HEK293 (cell line): ENCODE measurements around the gene EXOC2.

Experiments used
- CTCF ChIA-PET: fragments of 350-600 bp; formaldehyde crosslinking; extraction: SDS; loops from one replicate; lab custom pipeline; 2021; ENCODE audit warnings: antibody characterized with exemption; lab: Yijun Ruan, JAX
- POLR2A ChIA-PET: fragments of 300-600 bp; formaldehyde crosslinking; extraction: SDS; loops from one replicate; lab custom pipeline; 2020; ENCODE audit warnings: antibody characterized with exemption, inconsistent platforms; lab: Yijun Ruan, JAX
- H3K27ac ChIP-seq: fragments of 200-500 bp; sonication (Bioruptor generic); 2 replicates; pipeline ENCODE4 v1.5.1; 2014; ENCODE audit warnings: low read depth, low read length, control low read depth, inconsistent platforms; ENCODE audit errors: extremely low read depth
- H3K36me3 ChIP-seq, 2 experiments: fragments of 200-500 bp in 1 of 2; sonication (Bioruptor generic) in 1 of 2; 1 replicate in 1 of 2; 2 replicates in 1 of 2; pipeline ENCODE4 v1.5.1; 2014 to 2017; ENCODE audit warnings: inconsistent platforms in 2 of 2, low read length in 2 of 2; ENCODE audit not compliant: control insufficient read depth in 2 of 2, insufficient read depth in 1 of 2
- H3K4me1 ChIP-seq: fragments of 200-500 bp; sonication (Bioruptor generic); 2 replicates; pipeline ENCODE4 v1.5.1; 2014; ENCODE audit warnings: mild to moderate bottlenecking, low read length, inconsistent platforms; ENCODE audit not compliant: control insufficient read depth, insufficient read depth
- H3K4me3 ChIP-seq: 2 replicates; pipeline ENCODE4 v1.5.1; 2011; ENCODE audit warnings: low read depth, mild to moderate bottlenecking, control low read depth, low read length, moderate library complexity
- H3K9me3 ChIP-seq: fragments of 200-500 bp; sonication (Bioruptor generic); 2 replicates; pipeline ENCODE4 v1.5.1; 2014; ENCODE audit warnings: low read depth, low read length, inconsistent platforms; ENCODE audit not compliant: control insufficient read depth, insufficient read depth
- HIC1 ChIP-seq: fragments of 450-650 bp; formaldehyde crosslinking; IDR thresholded peaks from 2 replicates; pipeline ENCODE4 v1.5.1; 2016; ENCODE audit warnings: missing biosample characterization, missing genetic modification characterization
- HOXD13 ChIP-seq: sonication (generic); formaldehyde crosslinking; IDR thresholded peaks from 2 replicates; pipeline ENCODE4 v1.8.0; 2022; ENCODE audit warnings: missing genetic modification reagents, borderline replicate concordance
- INSM2 ChIP-seq: fragments of 450-650 bp; formaldehyde crosslinking; IDR thresholded peaks from 2 replicates; pipeline ENCODE4 v1.5.1; 2016; ENCODE audit warnings: missing biosample characterization, missing genetic modification characterization
- KLF17 ChIP-seq: fragments of 450-650 bp; formaldehyde crosslinking; IDR thresholded peaks from 2 replicates; pipeline ENCODE4 v1.5.1; 2016; ENCODE audit warnings: missing biosample characterization, missing genetic modification characterization
- PBX3 ChIP-seq: sonication (generic); formaldehyde crosslinking; IDR thresholded peaks from 2 replicates; pipeline ENCODE4 v1.8.1; 2022; ENCODE audit warnings: mild to moderate bottlenecking, moderate library complexity, missing genetic modification reagents
- RBAK ChIP-seq: fragments of 450-650 bp; formaldehyde crosslinking; IDR thresholded peaks from 2 replicates; pipeline ENCODE4 v1.5.1; 2016; ENCODE audit warnings: missing biosample characterization, missing genetic modification characterization
- REST ChIP-seq: fragments of 450-650 bp; formaldehyde crosslinking; IDR thresholded peaks from 2 replicates; pipeline ENCODE4 v1.5.1; 2016; ENCODE audit warnings: missing biosample characterization, missing genetic modification characterization
- SP3 ChIP-seq: fragments of 450-650 bp; formaldehyde crosslinking; IDR thresholded peaks from 2 replicates; pipeline ENCODE4 v1.5.1; 2016; ENCODE audit warnings: missing biosample characterization, missing genetic modification characterization
- ZBTB17 ChIP-seq: fragments of 450-650 bp; formaldehyde crosslinking; IDR thresholded peaks from 2 replicates; pipeline ENCODE4 v1.5.1; 2016; ENCODE audit warnings: missing biosample characterization, missing genetic modification characterization
- ZBTB21 ChIP-seq: fragments of 450-650 bp; formaldehyde crosslinking; IDR thresholded peaks from 2 replicates; pipeline ENCODE4 v1.5.1; 2017; ENCODE audit warnings: missing biosample characterization, missing genetic modification characterization
- ZFP3 ChIP-seq: fragments of 450-650 bp; formaldehyde crosslinking; IDR thresholded peaks from 2 replicates; pipeline ENCODE4 v1.5.1; 2016; ENCODE audit warnings: low read depth, missing biosample characterization, missing genetic modification characterization
- ZNF112 ChIP-seq: fragments of 450-650 bp; formaldehyde crosslinking; IDR thresholded peaks from 2 replicates; pipeline ENCODE4 v1.5.0; 2017; ENCODE audit warnings: missing biosample characterization, missing genetic modification characterization
- ZNF148 ChIP-seq: fragments of 450-650 bp; formaldehyde crosslinking; IDR thresholded peaks from 2 replicates; pipeline ENCODE4 v1.5.0; 2017; ENCODE audit warnings: missing biosample characterization, missing genetic modification characterization, borderline replicate concordance
- ZNF175 ChIP-seq: fragments of 450-650 bp; formaldehyde crosslinking; IDR thresholded peaks from 2 replicates; pipeline ENCODE4 v1.5.1; 2016; ENCODE audit warnings: missing biosample characterization, missing genetic modification characterization
- ZNF274 ChIP-seq, 2 experiments: fragments of 200-500 bp in 1 of 2; fragments of 450-650 bp in 1 of 2; sonication (Bioruptor generic) in 1 of 2; formaldehyde crosslinking in 1 of 2; IDR thresholded peaks; 2 replicates each; pipeline versions ENCODE4 v1.5.1 to v1.6.1; 2014 to 2016; ENCODE audit warnings: borderline replicate concordance in 1 of 2, inconsistent platforms in 1 of 2, low read length in 1 of 2, missing biosample characterization in 1 of 2, missing genetic modification characterization in 1 of 2
- ZNF302 ChIP-seq: fragments of 450-650 bp; formaldehyde crosslinking; IDR thresholded peaks from 2 replicates; pipeline ENCODE4 v1.5.1; 2016; ENCODE audit warnings: missing biosample characterization, missing genetic modification characterization, low read depth
- ZNF404 ChIP-seq: fragments of 450-650 bp; formaldehyde crosslinking; IDR thresholded peaks from 2 replicates; pipeline ENCODE4 v1.5.1; 2017; ENCODE audit warnings: missing biosample characterization, missing genetic modification characterization
- ZNF423 ChIP-seq: fragments of 450-650 bp; formaldehyde crosslinking; IDR thresholded peaks from 2 replicates; pipeline ENCODE4 v1.5.1; 2016; ENCODE audit warnings: missing biosample characterization, missing genetic modification characterization
- ZNF514 ChIP-seq: fragments of 450-650 bp; formaldehyde crosslinking; IDR thresholded peaks from 2 replicates; pipeline ENCODE4 v1.5.1; 2016; ENCODE audit warnings: missing biosample characterization, missing genetic modification characterization
- ZNF548 ChIP-seq: fragments of 450-650 bp; formaldehyde crosslinking; IDR thresholded peaks from 2 replicates; pipeline ENCODE4 v1.5.1; 2016; ENCODE audit warnings: missing biosample characterization, missing genetic modification characterization
- ZNF629 ChIP-seq: fragments of 450-650 bp; formaldehyde crosslinking; IDR thresholded peaks from 2 replicates; pipeline ENCODE4 v1.5.1; 2017; ENCODE audit warnings: missing biosample characterization, missing genetic modification characterization
- ZNF768 ChIP-seq: fragments of 450-650 bp; formaldehyde crosslinking; IDR thresholded peaks from 2 replicates; pipeline ENCODE4 v1.5.1; 2018; ENCODE audit warnings: missing biosample characterization, mild to moderate bottlenecking, missing genetic modification characterization
- ZNF792 ChIP-seq: fragments of 450-650 bp; formaldehyde crosslinking; IDR thresholded peaks from 2 replicates; pipeline ENCODE4 v1.5.1; 2016; ENCODE audit warnings: missing biosample characterization, missing genetic modification characterization

Gene EXOC2

GRCh38 chr6:473356-473755, 219.6 kb downstream of the EXOC2 start:
- H3K27ac ChIP-seq, result no peak overlapping the region
- no peak for TF ChIP-seq ZNF175 (tag by site-specific recombination)
- no peak for TF ChIP-seq SP3 (tag by site-specific recombination)
- no peak for TF ChIP-seq ZNF548 (tag by site-specific recombination)
- TF ChIP-seq ZNF274 (IDR thresholded peaks at IDR 0.05; ENCODE audit: low read length), result no peak
- no peak for TF ChIP-seq ZNF274 (tag by site-specific recombination; IDR thresholded peaks at IDR 0.05; ENCODE audit: borderline replicate concordance)
- TF ChIP-seq HOXD13 (CRISPR knock-in tag), result no peak
- TF ChIP-seq, all 188 proteins: peak for 0
- ChIA-PET CTCF (no interaction called here), POLR2A (no interaction called here)
- no peaks in the 10 kb centered on the region for H3K9me3 ChIP-seq
- H3K4me1 ChIP-seq, result no peaks in the 10 kb centered on the region
- H3K36me3 ChIP-seq, result no peaks in the 10 kb centered on the region
- H3K4me3 ChIP-seq, result no peak overlapping the region

GRCh38 chr6:470901-471448, 222.0 kb downstream of the EXOC2 start:
- H3K36me3 ChIP-seq, result no peaks in the 10 kb centered on the region
- H3K4me3 ChIP-seq, result no peak overlapping the region
- ChIA-PET CTCF (no interaction called here), POLR2A (no interaction called here)
- H3K27ac ChIP-seq, result no peak overlapping the region
- H3K9me3 ChIP-seq, result no peaks in the 10 kb centered on the region
- no peaks in the 10 kb centered on the region for H3K4me1 ChIP-seq
- TF ChIP-seq ZNF148 (tag by site-specific recombination) (no peak), ZNF792 (no peak), ZFP3 (tag by site-specific recombination) (no peak), REST (tag by site-specific recombination) (no peak), ZNF404 (tag by site-specific recombination) (no peak), RBAK (tag by site-specific recombination) (no peak), KLF17 (tag by site-specific recombination) (no peak), ZNF514 (tag by site-specific recombination) (no peak), PBX3 (CRISPR knock-in tag) (no peak), ZNF423 (tag by site-specific recombination) (no peak), INSM2 (tag by site-specific recombination) (no peak), ZBTB17 (no peak), ZNF768 (tag by site-specific recombination) (no peak), ZNF112 (no peak), ZNF629 (no peak), ZBTB21 (no peak), ZNF302 (no peak), HIC1 (tag by site-specific recombination) (no peak)
